ENCODE measurements around the gene AGFG2. TPM values are rescaled to one million over a fixed set of nuclear protein-coding genes. Genes with fewer than 3 reads are reported as not detected.

The AGFG2 gene
- total RNA-seq, 1 experiment from 2014 or later, result 15.3 TPM

DNA sequence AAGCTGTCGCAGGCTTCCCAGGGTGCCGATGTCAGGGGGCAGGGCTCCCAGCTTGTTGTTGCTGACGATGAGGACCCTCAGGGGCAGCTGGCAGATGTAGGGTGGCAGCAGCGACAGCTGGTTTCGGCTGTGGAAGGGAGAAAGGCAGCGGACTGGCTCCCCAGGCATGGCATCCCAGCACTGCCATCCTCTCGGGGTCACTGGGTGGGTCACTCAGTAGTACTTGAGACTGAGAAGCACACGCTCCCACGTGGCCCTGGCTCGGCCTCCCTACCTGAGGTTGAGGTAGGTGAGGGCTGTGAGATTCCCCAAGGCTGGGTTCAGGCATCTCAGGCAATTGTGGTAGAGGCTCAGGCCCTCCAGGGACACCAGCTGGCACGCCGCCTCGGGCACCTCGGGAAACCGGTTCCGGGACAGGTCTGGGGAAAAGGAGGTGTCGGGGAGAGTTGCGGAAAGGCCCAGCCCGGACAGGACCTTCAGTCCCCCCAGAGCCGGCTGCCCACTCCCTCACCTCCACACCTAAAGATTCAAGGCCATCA, 43.1 kb downstream of the AGFG2 start:
- H3K4me1 ChIP-seq (ENCODE audit: insufficient read depth, low read length, poor library complexity, severe bottlenecking), result peaks cover 19% of the 10 kb centered on the region
- H3K27me3 ChIP-seq (replicated peaks; ENCODE audit: insufficient read depth, low read depth, low read length, poor library complexity), result no peaks in the 10 kb centered on the region
- H3K9me3 ChIP-seq (ENCODE audit: low read depth, low read length, poor library complexity, severe bottlenecking), result no peaks in the 10 kb centered on the region
- no peak overlapping the region for H3K4me3 ChIP-seq (ENCODE audit: low read depth, low read length, poor library complexity, severe bottlenecking)
- BruUV-seq (replicated peaks), result no TSS peak
- ChIA-PET POLR2A (ENCODE audit: low non-redundant PET) (no interaction called here), CTCF (no interaction called here)
- no peak for TF ChIP-seq EZH2 (IDR thresholded peaks at IDR 0.05; ENCODE audit: borderline replicate concordance, low read depth, low read length, poor library complexity, severe bottlenecking)
- TF ChIP-seq, protein P1, sequence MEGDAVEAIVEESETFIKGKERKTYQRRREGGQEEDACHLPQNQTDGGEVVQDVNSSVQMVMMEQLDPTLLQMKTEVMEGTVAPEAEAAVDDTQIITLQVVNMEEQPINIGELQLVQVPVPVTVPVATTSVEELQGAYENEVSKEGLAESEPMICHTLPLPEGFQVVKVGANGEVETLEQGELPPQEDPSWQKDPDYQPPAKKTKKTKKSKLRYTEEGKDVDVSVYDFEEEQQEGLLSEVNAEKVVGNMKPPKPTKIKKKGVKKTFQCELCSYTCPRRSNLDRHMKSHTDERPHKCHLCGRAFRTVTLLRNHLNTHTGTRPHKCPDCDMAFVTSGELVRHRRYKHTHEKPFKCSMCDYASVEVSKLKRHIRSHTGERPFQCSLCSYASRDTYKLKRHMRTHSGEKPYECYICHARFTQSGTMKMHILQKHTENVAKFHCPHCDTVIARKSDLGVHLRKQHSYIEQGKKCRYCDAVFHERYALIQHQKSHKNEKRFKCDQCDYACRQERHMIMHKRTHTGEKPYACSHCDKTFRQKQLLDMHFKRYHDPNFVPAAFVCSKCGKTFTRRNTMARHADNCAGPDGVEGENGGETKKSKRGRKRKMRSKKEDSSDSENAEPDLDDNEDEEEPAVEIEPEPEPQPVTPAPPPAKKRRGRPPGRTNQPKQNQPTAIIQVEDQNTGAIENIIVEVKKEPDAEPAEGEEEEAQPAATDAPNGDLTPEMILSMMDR (conservative IDR thresholded peaks at IDR 0.05; ENCODE audit: low read depth, low read length), result no peak
- H3K27ac ChIP-seq (ENCODE audit: low read depth, low read length, poor library complexity, severe bottlenecking), result no peak overlapping the region
- intact Hi-C loops (cut with micrococcal nuclease; ENCODE audit: unreplicated experiment), result loop anchor here (10.0 kb wide), 1 partner anchor 93 kb away; the partner anchor contains the start of gene GNB2
- no peak for DNase-seq (ENCODE audit: low spot score)
- H3K36me3 ChIP-seq (ENCODE audit: insufficient read depth, low read length, poor library complexity, severe bottlenecking), result peaks cover 32% of the 10 kb centered on the region

DNA sequence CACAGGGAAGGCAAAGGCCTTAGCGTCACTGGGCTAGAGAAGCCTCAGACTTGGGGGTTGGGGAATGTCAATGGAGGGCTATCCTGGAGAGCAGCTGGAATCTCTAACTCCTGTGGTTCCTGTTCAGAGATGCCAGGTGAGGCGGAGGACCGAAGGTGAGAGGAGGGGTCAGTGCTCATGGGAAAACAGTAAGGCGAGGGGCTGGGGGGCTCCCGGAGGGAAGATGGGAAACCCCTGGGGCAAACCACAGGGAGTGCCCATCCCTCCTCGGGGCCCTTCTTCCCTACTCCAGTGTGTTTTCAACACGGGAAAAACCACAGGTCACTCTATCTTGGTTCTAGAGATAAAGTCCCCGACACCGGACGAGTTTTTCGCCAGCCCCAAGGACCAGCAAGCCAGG, 43.6 kb downstream of the AGFG2 start:
- peaks cover 19% of the 10 kb centered on the region for H3K4me1 ChIP-seq (ENCODE audit: insufficient read depth, low read length, poor library complexity, severe bottlenecking)
- H3K27ac ChIP-seq (ENCODE audit: low read depth, low read length, poor library complexity, severe bottlenecking), result no peak overlapping the region
- TF ChIP-seq, protein P1 (conservative IDR thresholded peaks at IDR 0.05; ENCODE audit: low read depth, low read length), result no peak
- no peak for TF ChIP-seq EZH2 (IDR thresholded peaks at IDR 0.05; ENCODE audit: borderline replicate concordance, low read depth, low read length, poor library complexity, severe bottlenecking)
- ChIA-PET CTCF (no interaction called here), POLR2A (ENCODE audit: low non-redundant PET) (no interaction called here)
- intact Hi-C loops (cut with micrococcal nuclease; ENCODE audit: unreplicated experiment), result loop anchor here (10.0 kb wide), 1 partner anchor 92 kb away; the partner anchor contains the start of gene GNB2
- no peaks in the 10 kb centered on the region for H3K9me3 ChIP-seq (ENCODE audit: low read depth, low read length, poor library complexity, severe bottlenecking)
- no peak overlapping the region for H3K4me3 ChIP-seq (ENCODE audit: low read depth, low read length, poor library complexity, severe bottlenecking)
- peaks cover 32% of the 10 kb centered on the region for H3K36me3 ChIP-seq (ENCODE audit: insufficient read depth, low read length, poor library complexity, severe bottlenecking)
- H3K27me3 ChIP-seq (replicated peaks; ENCODE audit: insufficient read depth, low read depth, low read length, poor library complexity), result no peaks in the 10 kb centered on the region
- no TSS peak for BruUV-seq (replicated peaks)
- DNase-seq (ENCODE audit: low spot score), result no peak

DNA sequence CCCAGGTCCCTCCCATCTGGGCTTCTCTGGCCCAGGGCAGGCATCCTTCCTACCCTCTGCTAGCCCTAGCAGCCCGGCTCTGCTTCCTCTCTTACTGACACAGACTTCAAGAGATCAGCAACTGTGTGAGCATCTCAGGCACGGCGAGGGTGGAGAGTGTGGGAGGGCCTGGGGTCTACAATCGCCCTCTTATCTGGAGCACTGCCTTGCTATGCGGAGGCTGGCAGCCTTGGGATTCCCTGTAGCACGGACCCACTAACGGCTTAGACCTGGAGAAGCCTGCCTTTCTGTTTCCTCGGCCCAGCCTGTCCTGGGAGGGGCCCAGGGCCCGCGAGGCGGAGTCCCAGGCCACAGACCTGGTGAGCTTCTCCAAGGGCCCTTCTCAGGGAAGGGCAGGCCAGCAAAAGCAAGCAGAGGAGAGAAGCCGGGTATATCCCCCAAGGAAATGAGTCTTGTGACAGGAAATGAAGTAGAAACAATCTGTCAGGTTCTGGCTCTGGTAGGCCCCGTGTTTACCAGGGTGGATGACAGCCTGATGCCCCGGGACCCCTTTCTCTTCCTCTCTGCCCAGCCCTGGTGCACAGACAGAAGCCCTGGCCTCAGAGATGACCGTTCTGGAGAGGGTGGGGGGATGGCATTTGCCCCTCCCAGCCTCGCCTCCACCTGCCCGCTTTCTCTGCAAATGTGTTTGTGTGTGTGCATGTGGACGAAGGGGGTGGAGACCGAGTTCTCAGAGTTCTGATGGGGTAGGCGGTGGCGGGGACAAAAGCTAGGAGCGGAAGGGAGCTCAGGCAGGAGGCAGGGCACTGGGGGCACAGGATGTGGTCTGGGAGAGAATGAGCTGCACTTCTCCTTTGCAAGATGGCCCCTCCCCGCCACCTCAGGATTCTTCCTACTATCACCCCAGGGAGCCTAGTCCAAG, 44.4 kb downstream of the AGFG2 start:
- POLR2A ChIA-PET (ENCODE audit: low non-redundant PET), result no interaction called here
- DNase-seq (ENCODE audit: low spot score), result no peak
- Histone ChIP-seq H3K4me3 (ENCODE audit: low read depth, low read length, poor library complexity, severe bottlenecking) (no peak overlapping the region), H3K36me3 (ENCODE audit: insufficient read depth, low read length, poor library complexity, severe bottlenecking) (peaks cover 31% of the 10 kb centered on the region), H3K27me3 (replicated peaks; ENCODE audit: insufficient read depth, low read depth, low read length, poor library complexity) (no peaks in the 10 kb centered on the region), H3K9me3 (ENCODE audit: low read depth, low read length, poor library complexity, severe bottlenecking) (no peaks in the 10 kb centered on the region), H3K27ac (ENCODE audit: low read depth, low read length, poor library complexity, severe bottlenecking) (peak overlapping the region; percentile 96), H3K4me1 (ENCODE audit: insufficient read depth, low read length, poor library complexity, severe bottlenecking) (peaks cover 19% of the 10 kb centered on the region)
- BruUV-seq (replicated peaks), result TSS peak; percentile 13
- intact Hi-C loops (cut with micrococcal nuclease; ENCODE audit: unreplicated experiment), result loop anchor here (10.0 kb wide), 1 partner anchor 91 kb away; the partner anchor contains the start of gene GNB2
- no peak for TF ChIP-seq EZH2 (IDR thresholded peaks at IDR 0.05; ENCODE audit: borderline replicate concordance, low read depth, low read length, poor library complexity, severe bottlenecking)
- TF ChIP-seq, protein P1 (conservative IDR thresholded peaks at IDR 0.05; ENCODE audit: low read depth, low read length), result no peak
- CTCF ChIA-PET, result no interaction called here

Measured in A673 (cell line).